HG03442 (cell line): ENCODE measurements around the gene PTEN.
"Not testable (repeated sequence)": the region's sequence is repeated elsewhere in the genome, so short reads cannot be mapped to it uniquely, and the experiment has no call there.

Source experiments
- ATAC-seq: cut with Tn5 transposase; IDR thresholded peaks from one replicate; pipeline ENCODE4 v1.9.1; 2021; ENCODE audit warnings: mild to moderate bottlenecking, moderate library complexity; ENCODE audit not compliant: unreplicated experiment

Gene PTEN

GRCh38 chr10:87863053-87863943, at the start of gene PTEN, which contains the start of gene KLLN:
Gene PTEN (plus strand): TSS chr10:87863625. CDS start chr10:87864470, 845 bp downstream.
Gene KLLN (minus strand): TSS chr10:87863533. CDS start chr10:87862487, 1,046 bp downstream.
- peak; percentile 35 for ATAC-seq

DNA sequence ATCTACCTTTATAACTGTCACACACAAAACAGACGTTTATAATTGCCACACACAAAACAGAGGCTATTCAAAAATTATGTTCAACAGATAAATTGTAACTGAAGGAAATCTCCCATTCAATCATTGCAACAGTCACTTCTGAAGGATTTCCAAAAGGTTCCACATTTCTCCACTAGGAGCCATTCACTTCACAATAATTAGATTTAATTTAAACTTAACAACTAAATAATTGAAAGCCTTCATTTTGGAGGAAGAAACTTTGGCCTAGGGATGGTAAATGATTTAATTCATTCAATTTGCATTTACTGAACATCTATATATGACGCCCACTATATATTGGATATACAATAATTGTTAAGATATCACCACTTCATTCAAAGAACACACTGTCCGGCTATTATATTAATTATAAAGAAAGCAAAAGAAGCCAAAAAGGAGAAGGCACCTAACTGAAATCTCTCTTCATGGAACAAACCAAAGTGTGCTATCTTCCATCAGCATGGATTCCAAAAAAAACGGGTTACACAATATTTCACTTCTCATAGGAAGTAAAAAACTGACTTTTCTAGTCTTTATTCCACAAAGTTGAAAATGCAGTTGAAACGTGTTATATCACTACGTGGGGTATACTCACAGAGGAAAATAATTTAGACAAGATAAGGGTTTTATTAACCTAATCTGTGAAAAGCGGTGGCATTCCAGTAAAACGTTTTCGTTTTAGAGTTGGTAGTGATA, 47.1 kb upstream of the PTEN start:
- ATAC-seq = no peak

DNA sequence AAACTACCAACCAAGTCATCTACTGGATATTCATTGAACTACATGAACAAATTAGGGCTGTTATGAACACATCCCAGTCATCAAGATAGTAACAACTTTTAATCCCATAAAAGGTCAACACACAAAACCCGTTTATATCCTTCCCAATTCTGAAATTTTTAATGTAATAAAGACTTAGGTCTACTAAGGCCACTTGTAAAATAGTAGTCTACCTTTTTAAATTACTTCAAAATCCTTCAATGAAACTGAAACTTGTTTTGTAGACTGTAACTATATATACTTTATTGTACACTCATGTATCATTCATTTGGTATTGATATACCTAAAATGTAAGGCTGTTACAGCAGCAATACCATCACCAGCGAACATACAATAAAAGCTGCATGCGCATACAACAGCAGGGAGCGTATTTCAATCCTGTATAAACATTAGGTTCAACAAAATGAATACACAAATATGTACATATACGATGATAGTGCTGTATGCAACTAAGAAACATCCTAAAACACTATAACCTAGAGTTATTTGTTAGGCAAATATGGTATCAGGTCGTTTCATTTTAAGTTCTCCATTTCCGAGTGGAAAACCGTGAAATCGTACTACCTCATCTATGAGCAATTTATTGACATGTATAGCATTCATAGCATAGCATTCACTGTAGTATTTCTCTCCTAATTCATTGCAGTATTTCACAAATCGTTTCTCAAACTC, 46.4 kb upstream of the PTEN start:
- ATAC-seq = peak; percentile 1

GRCh38 chr10:87817609-87818504, 45.6 kb upstream of the PTEN start, which contains the start of gene ATAD1:
Gene ATAD1 (minus strand): TSS chr10:87818226. CDS start chr10:87814599, 3,627 bp downstream.
- peak; percentile 65 for ATAC-seq

GRCh38 chr10:87818505-87819288, 44.7 kb upstream of the PTEN start:
- ATAC-seq = peak; percentile 43

DNA sequence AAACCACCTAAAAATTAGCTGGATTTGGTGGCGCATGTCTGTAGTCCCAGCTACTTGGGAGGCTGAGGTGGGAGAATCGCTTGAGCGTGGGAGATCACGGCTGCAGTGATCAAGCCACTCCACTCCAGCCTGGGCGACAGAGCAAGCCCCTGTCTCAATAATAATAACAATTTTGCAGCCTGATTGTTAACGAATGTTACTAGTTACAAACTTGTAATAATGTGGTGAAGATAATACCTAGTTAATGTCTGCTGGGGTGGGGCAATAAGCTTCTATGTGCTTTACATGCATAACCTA, 44.2 kb upstream of the PTEN start:
- ATAC-seq = no peak

DNA sequence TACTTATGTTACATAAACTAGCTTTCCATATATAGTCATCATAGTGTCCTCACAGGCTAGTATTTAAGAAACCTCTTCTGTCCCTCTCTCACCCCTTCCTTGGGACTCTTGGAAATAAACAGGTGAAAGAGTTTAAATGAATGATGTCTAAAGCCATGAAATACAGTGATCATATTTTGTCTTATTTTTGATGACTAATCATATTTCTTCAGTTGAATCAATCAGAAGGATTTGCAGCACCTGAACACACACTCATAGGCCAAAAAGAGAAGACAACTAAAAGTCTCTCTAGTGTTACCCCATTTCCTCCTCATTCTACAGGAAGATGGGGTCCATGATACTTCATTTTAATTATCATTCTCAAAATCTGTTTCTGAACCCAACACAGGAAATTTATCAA, 36.8 kb upstream of the PTEN start:
- no peak for ATAC-seq

GRCh38 chr10:87827681-87828080, 35.7 kb upstream of the PTEN start:
- no peak for ATAC-seq

DNA sequence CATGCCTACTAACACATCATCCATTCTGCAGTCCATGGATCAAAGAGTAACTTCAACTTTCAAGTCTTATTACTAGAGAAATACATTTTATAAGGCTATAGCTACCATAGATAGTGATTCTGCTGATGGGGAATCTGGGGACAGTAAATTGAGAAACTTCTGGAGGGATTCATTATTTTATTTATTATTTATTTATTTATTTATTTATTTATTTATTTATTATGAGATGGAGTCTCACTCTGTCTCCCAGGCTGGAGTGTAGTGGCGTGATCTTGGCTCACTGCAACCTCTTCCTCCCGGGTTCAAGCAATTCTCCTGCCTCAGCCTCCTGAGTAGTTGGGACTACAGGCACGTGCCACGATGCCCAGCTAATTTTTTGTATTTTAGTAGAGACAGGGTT, 34.4 kb upstream of the PTEN start:
- not testable (repeated sequence) for ATAC-seq

DNA sequence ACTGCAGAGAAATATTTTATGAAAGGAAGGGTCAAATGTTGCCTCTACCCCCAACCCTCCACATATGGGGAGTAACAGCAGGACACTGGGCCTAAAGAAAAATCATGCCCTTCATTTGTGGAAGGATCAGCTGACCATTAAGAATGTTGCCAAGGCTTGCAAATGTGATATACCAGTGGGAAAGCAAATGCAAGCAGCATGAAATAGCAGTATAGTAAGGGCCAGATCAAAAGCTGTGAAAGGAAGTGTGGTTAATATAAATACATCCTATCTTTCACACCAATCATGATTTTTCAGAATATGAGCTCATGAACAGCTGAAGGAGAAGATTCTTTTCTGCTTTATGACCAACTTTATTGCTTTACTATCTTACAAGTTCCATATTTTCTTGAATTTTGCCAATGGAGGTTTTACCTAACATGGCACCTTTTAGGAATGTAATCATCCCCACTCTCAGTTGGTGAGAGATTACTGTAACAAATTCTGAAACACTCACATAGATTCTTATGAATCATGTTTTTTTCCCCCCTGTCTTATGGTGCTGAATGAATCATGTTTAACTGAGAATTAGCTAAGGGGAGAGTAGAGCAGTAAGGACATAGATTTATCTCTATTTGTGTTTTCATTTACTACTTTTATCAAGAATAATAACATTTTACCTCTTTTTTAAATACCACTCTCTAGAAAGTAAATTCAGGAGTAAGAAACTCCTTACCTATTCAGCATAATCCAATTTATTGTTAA, 33.3 kb upstream of the PTEN start:
- ATAC-seq = no peak

DNA sequence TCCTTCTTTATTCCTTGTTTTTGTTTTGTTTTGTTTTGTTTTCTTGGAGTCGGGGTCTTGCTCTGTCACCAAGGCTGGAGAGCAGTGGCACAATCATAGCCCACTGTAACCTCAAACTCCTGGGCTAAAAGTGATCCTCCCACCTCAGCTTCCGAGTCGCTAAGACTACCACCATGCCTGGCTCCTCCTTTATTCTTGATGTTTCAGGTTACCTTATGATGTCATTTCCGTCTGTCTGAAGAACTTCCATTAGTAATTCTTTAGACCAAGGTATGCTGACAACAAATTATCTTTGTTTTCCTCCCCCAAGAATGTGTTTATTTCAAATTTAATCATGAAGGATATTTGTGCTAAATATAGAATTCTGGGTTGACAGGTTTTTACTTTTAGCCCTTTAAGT, 27.3 kb upstream of the PTEN start:
- no peak for ATAC-seq

- ATAC-seq = no peak
These were observed 26.0 kb upstream of the PTEN start for GRCh38 chr10:87837445-87837844.

- ATAC-seq = no peak
These were observed 24.8 kb upstream of the PTEN start for GRCh38 chr10:87838650-87839049.

DNA sequence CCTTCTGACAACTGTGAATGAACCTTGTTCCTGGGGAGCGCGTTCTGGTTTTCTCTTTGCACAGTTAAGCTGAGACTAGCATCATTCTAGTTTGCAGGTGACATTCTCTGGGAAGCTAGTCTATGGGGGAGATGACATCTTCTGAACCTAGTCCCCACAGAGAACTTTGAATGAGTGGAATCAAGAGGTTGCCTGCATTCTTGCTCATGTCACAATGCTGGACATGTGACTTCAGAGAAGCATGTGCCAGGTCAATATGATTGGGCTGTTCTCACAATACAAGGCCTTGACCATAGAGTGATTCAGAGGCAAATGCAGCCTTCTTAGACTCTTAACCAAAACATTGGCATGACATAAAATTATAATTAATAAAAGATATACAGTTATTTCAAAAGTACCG, 22.2 kb upstream of the PTEN start:
- ATAC-seq = no peak

- ATAC-seq = no peak
These were observed 21.2 kb upstream of the PTEN start for GRCh38 chr10:87842220-87842641.

GRCh38 chr10:87842776-87843497, 20.5 kb upstream of the PTEN start:
- no peak for ATAC-seq

DNA sequence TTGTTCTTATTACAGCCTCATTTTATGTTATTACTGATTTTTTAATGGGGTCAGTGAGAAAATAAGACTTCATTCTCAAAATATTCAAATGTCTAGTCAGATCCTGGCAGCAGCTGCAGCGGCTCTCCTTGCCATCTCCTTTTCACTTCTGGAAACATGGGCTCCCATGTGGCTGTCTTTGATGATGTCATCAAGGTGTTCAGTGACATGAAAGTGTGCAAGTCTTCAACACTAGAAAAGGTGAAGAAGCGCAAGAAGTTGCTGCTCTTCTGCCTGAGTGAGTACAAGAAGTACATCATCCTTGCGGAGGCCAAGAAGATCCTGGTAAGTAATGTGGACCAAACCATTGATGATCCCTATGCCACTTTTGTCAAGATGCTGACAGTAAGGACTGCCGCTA, 19.7 kb upstream of the PTEN start:
- ATAC-seq = no peak
